WERI-Rb-1 (cell line): Measurements from ENCODE around the gene FAM53A.

Experiments used
- DNase-seq: peaks from one replicate; pipeline ENCODE4 v3.0.0-alpha.2; 2020
- H3K27ac ChIP-seq: fragments of 250-450 bp; sonication (Bioruptor Pico); 2 replicates; pipeline ENCODE4 v1.5.1; 2020; ENCODE audit warnings: mild to moderate bottlenecking, moderate library complexity
- H3K27me3 ChIP-seq: fragments of 250-450 bp; sonication (Bioruptor Pico); 2 replicates; pipeline ENCODE4 v1.5.1; 2021; ENCODE audit warnings: mild to moderate bottlenecking, low read depth, moderate library complexity; ENCODE audit not compliant: insufficient read depth, severe bottlenecking
- H3K36me3 ChIP-seq: fragments of 250-450 bp; sonication (Bioruptor Pico); 2 replicates; pipeline ENCODE4 v1.5.1; 2020; ENCODE audit warnings: mild to moderate bottlenecking, moderate library complexity
- H3K4me3 ChIP-seq: 2 replicates; pipeline ENCODE4 v1.5.1; 2011; ENCODE audit warnings: low read depth, mild to moderate bottlenecking, control low read depth, low read length
- H3K9me3 ChIP-seq: fragments of 250-450 bp; sonication (Bioruptor Pico); 2 replicates; pipeline ENCODE4 v1.5.1; 2021; ENCODE audit warnings: mild to moderate bottlenecking, moderate library complexity; ENCODE audit not compliant: severe bottlenecking
- CTCF ChIP-seq: IDR thresholded peaks from 2 replicates; pipeline ENCODE4 v1.5.1; 2011; ENCODE audit warnings: low read depth, mild to moderate bottlenecking, control low read depth, inconsistent platforms, low read length

The FAM53A gene

GRCh38 chr4:1599026-1599481 lies 85.1 kb downstream of the FAM53A start:
- TF ChIP-seq CTCF, result no peak
- no peaks in the 10 kb centered on the region for H3K27me3 ChIP-seq
- H3K4me3 ChIP-seq, result no peak overlapping the region
- no peaks in the 10 kb centered on the region for H3K36me3 ChIP-seq
- no peak for DNase-seq
- no peaks in the 10 kb centered on the region for H3K9me3 ChIP-seq
- peak overlapping the region; percentile 81 for H3K27ac ChIP-seq

- Histone ChIP-seq H3K9me3 (no peaks in the 10 kb centered on the region), H3K27me3 (no peaks in the 10 kb centered on the region), H3K4me3 (no peak overlapping the region), H3K27ac (no peak overlapping the region), H3K36me3 (no peaks in the 10 kb centered on the region)
- TF ChIP-seq CTCF, result no peak
- DNase-seq, result no peak
Measured at GRCh38 chr4:1598206-1599025, 85.7 kb downstream of the FAM53A start.

- Histone ChIP-seq H3K4me3 (no peak overlapping the region), H3K27ac (no peak overlapping the region), H3K9me3 (no peaks in the 10 kb centered on the region), H3K27me3 (no peaks in the 10 kb centered on the region), H3K36me3 (no peaks in the 10 kb centered on the region)
- no peak for TF ChIP-seq CTCF
- DNase-seq, result no peak
Measured at GRCh38 chr4:1597021-1597931, 86.8 kb downstream of the FAM53A start.

- no peak overlapping the region for H3K4me3 ChIP-seq
- H3K9me3 ChIP-seq, result peaks cover under 1% of the 10 kb centered on the region
- H3K27ac ChIP-seq, result no peak overlapping the region
- no peaks in the 10 kb centered on the region for H3K36me3 ChIP-seq
- H3K27me3 ChIP-seq, result no peaks in the 10 kb centered on the region
- no peak for DNase-seq
- peak; percentile 65 for TF ChIP-seq CTCF
Measured at GRCh38 chr4:1596393-1596792, 87.7 kb downstream of the FAM53A start.

- no peaks in the 10 kb centered on the region for H3K27me3 ChIP-seq
- DNase-seq, result no peak
Measured at GRCh38 chr4:1595789-1596325, 88.3 kb downstream of the FAM53A start.

More at GRCh38 chr4:1595789-1596325, 88.3 kb downstream of the FAM53A start:
- no peak overlapping the region for H3K4me3 ChIP-seq
- H3K27ac ChIP-seq, result no peak overlapping the region; the same call in 1 of the 2 replicates
- peaks cover 5% of the 10 kb centered on the region for H3K9me3 ChIP-seq
- TF ChIP-seq CTCF, result no peak
- no peaks in the 10 kb centered on the region for H3K36me3 ChIP-seq
